ENCODE measurements around the gene CPSF4L.

DNA sequence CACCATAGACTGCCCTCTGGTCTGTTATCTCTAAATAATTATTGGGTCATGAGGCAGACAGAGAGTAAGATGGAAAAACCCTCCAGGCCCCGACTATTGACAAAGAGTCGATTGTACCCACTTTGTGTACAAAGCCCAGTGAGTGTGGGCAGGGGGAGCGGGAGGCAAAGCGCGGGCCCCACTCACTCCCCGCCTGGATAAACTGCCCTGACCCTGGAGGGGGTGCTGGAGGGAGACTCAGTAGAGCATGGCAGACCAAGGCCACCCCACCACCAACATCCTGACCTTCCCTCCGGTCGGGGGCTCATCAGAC, 11.2 kb upstream of the CPSF4L start:
- TF ChIP-seq, protein P1, sequence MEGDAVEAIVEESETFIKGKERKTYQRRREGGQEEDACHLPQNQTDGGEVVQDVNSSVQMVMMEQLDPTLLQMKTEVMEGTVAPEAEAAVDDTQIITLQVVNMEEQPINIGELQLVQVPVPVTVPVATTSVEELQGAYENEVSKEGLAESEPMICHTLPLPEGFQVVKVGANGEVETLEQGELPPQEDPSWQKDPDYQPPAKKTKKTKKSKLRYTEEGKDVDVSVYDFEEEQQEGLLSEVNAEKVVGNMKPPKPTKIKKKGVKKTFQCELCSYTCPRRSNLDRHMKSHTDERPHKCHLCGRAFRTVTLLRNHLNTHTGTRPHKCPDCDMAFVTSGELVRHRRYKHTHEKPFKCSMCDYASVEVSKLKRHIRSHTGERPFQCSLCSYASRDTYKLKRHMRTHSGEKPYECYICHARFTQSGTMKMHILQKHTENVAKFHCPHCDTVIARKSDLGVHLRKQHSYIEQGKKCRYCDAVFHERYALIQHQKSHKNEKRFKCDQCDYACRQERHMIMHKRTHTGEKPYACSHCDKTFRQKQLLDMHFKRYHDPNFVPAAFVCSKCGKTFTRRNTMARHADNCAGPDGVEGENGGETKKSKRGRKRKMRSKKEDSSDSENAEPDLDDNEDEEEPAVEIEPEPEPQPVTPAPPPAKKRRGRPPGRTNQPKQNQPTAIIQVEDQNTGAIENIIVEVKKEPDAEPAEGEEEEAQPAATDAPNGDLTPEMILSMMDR (IDR thresholded peaks at IDR 0.05): no peak
- TF ChIP-seq POLR2A (IDR thresholded peaks at IDR 0.05): no peak
- no peak for TF ChIP-seq EP300 (IDR thresholded peaks at IDR 0.05)

Measured in ovary (tissue), 3 donors.